ENCODE data around the gene ST3GAL3. TPM values are rescaled to one million over a fixed set of nuclear protein-coding genes. Genes with fewer than 3 reads are reported as not detected.

The ST3GAL3 gene
- total and polyA plus RNA-seq, 10 of the 15 experiments (the other 5 are each of a cell fraction or from before 2014, with no cell fraction given) = 1.2 to 19.3 (median 11.0) TPM

- TF ChIP-seq BCLAF1 (IDR thresholded peaks at IDR 0.05) = no peak
- TF ChIP-seq RAD21 (IDR thresholded peaks at IDR 0.05; ENCODE audit: insufficient read depth, low read depth, low read length) = no peak
- TF ChIP-seq ETV6 (conservative IDR thresholded peaks at IDR 0.05 in 1 of 2, IDR thresholded peaks at IDR 0.05 in 1 of 2; ENCODE audit: borderline replicate concordance in 1 of 2, low read depth in 1 of 2) = no peak
- no peak for TF ChIP-seq GATAD2B (conservative IDR thresholded peaks at IDR 0.05; ENCODE audit: low read depth)
- no peak for TF ChIP-seq CBFB (IDR thresholded peaks at IDR 0.05; ENCODE audit: low read depth)
Observed at GRCh38 chr1:43716559-43717281, 9.4 kb downstream of the ST3GAL3 start (continued).

GRCh38 chr1:43719063-43719462, 11.7 kb downstream of the ST3GAL3 start:
- ChIA-PET RAD21 (ENCODE audit: unreplicated experiment) (interaction anchor here (0.9 kb wide), 1 partner anchor 45 kb away, joined by 3 read pairs; no protein-coding TSS in a partner anchor), POLR2A (no interaction called here), SMC1A (ENCODE audit: uncharacterized antibody, unreplicated experiment) (no interaction called here), CTCF (no interaction called here)
- intact Hi-C loops (cut with micrococcal nuclease; ENCODE audit: unreplicated experiment) (no loop called here), in situ Hi-C loops (cut with MboI) (no loop called here)
- Histone ChIP-seq H4K20me1 (ENCODE audit: control insufficient read depth, insufficient read depth) (no peaks in the 10 kb centered on the region), H3K79me2 (ENCODE audit: control insufficient read depth, insufficient read depth, low read length) (no peaks in the 10 kb centered on the region; the same call in 1 of the 2 replicates), H3K9ac (ENCODE audit: control insufficient read depth, insufficient read depth, low read length) (no peak overlapping the region), H3K36me3 (ENCODE audit: control insufficient read depth in 2 of 2, insufficient read depth in 2 of 2, low read length in 1 of 2) (no peaks in the 10 kb centered on the region), H3K27ac (ENCODE audit: control insufficient read depth, insufficient read depth) (no peak overlapping the region), H3K4me1 (ENCODE audit: control insufficient read depth, insufficient read depth, low read length) (no peaks in the 10 kb centered on the region), H3K4me3 (no peak overlapping the region), H3K9me3 (replicated peaks; ENCODE audit: control insufficient read depth, insufficient read depth, low read length) (no peaks in the 10 kb centered on the region), H3K27me3 (replicated peaks in 1 of 2; ENCODE audit: control insufficient read depth in 2 of 2, insufficient read depth in 2 of 2, low read length in 1 of 2) (no peaks in the 10 kb centered on the region), H3K4me2 (ENCODE audit: control insufficient read depth, insufficient read depth) (no peak overlapping the region), H2AFZ (ENCODE audit: control insufficient read depth, low read depth, low read length) (no peak overlapping the region)
- ATAC-seq (no peak), DNase-seq (ENCODE audit: low read depth, low spot score) (no peak), FAIRE-seq (peak; percentile 44)
- 98% methylated on average over 6 of the region's 6 CpGs for WGBS (ENCODE audit: insufficient coverage, insufficient replicate concordance, low lambda C conversion rate, missing lambda C conversion rate)
- no TSS peak for BruUV-seq (replicated peaks)
- TF ChIP-seq IKZF2 (IDR thresholded peaks at IDR 0.05) = no peak
- TF ChIP-seq NRF1 (conservative IDR thresholded peaks at IDR 0.05; ENCODE audit: low read depth, low read length) = no peak
- TF ChIP-seq SREBF2 (IDR thresholded peaks at IDR 0.05; ENCODE audit: low read length) = no peak
- TF ChIP-seq E2F4 (IDR thresholded peaks at IDR 0.05; ENCODE audit: low read depth, low read length) = no peak
- TF ChIP-seq ATF2 (IDR thresholded peaks at IDR 0.05; ENCODE audit: low read length) = no peak
- no peak for TF ChIP-seq SIX5 (IDR thresholded peaks at IDR 0.05; ENCODE audit: low read depth, low read length, severe bottlenecking)
- no peak for TF ChIP-seq ZBED1 (IDR thresholded peaks at IDR 0.05; ENCODE audit: borderline replicate concordance)
- TF ChIP-seq RUNX3 (IDR thresholded peaks at IDR 0.05; ENCODE audit: low read length) = no peak
- TF ChIP-seq BMI1 (IDR thresholded peaks at IDR 0.05; ENCODE audit: borderline replicate concordance) = no peak
- TF ChIP-seq POLR2AphosphoS5 (IDR thresholded peaks at IDR 0.05; ENCODE audit: low read length) = no peak
- TF ChIP-seq ESRRA (IDR thresholded peaks at IDR 0.05; ENCODE audit: low read length) = no peak

Data from GM12878 (cell line).